PC-3 (cell line): ENCODE data around the gene ITGB3.

Experiments
- EZH2 ChIP-seq: fragments of 300-600 bp; sonication (generic); IDR thresholded peaks from one replicate; pipeline ENCODE4 v1.6.1; 2017; ENCODE audit warnings: antibody characterized with exemption, mild to moderate bottlenecking, low read length; ENCODE audit not compliant: unreplicated experiment
- TF ChIP-seq, protein P1 (sequence below): fragments of 300-600 bp; sonication (generic); conservative IDR thresholded peaks from 2 replicates; pipeline ENCODE4 v1.5.1; 2017; ENCODE audit warnings: antibody characterized with exemption, low read depth, mild to moderate bottlenecking, low read length

DNA sequence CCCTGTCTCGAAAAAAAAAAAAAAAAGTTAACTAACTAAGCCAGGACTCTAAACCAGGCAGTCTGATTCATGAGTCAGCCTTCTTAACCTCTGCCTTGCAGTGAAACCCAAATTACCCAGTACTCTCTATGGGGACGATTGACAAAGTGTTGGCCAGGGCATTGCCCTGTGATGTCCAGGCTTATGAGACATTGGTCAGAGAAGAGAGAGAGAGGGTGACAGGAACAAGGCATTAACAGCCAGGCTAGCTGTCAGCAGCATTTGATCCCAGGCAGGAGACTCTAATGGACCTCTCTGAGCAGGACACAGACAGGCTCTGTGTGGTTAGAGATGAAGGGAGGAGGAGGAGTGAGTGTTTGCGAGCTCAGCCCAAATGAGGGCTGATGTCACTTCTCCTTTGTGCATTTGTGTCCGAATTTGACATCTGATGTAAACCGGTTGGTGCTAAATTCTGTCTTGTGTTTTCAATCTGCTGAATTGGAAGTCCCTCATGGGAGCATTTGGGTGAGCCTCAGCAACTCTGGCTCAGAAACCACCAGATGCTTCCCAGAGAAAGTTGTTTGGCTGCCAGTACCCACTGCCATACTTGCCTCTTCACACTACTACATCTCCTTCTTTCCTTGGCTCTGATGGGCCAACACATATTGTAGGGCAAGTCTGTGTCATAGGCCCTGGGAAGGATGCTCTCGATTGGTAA lies 48.8 kb upstream of the ITGB3 start:
- TF ChIP-seq, protein P1, sequence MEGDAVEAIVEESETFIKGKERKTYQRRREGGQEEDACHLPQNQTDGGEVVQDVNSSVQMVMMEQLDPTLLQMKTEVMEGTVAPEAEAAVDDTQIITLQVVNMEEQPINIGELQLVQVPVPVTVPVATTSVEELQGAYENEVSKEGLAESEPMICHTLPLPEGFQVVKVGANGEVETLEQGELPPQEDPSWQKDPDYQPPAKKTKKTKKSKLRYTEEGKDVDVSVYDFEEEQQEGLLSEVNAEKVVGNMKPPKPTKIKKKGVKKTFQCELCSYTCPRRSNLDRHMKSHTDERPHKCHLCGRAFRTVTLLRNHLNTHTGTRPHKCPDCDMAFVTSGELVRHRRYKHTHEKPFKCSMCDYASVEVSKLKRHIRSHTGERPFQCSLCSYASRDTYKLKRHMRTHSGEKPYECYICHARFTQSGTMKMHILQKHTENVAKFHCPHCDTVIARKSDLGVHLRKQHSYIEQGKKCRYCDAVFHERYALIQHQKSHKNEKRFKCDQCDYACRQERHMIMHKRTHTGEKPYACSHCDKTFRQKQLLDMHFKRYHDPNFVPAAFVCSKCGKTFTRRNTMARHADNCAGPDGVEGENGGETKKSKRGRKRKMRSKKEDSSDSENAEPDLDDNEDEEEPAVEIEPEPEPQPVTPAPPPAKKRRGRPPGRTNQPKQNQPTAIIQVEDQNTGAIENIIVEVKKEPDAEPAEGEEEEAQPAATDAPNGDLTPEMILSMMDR: no peak
- TF ChIP-seq EZH2: no peak
